Activated naive CD8-positive, alpha-beta T cell treated with anti-CD3 and anti-CD28 coated beads for 36 hours (primary cell): ENCODE results near the gene TMC4. TPM values are rescaled to one million over a fixed set of nuclear protein-coding genes. Genes with fewer than 3 reads are reported as not detected.
"Not testable (repeated sequence)": the region's sequence is repeated elsewhere in the genome, so short reads cannot be mapped to it uniquely, and the experiment has no call there.

Experiments used
- DNase-seq: peaks from one replicate; pipeline ENCODE4 v3.0.0; 2021
- H3K27ac Mint-ChIP-seq: one replicate; pipeline ENCODE4 v1.8.0; 2022; ENCODE audit warnings: mild to moderate bottlenecking, moderate library complexity, mixed read lengths
- H3K27me3 Mint-ChIP-seq: one replicate; pipeline ENCODE4 v1.8.0; 2022; ENCODE audit warnings: mild to moderate bottlenecking, mixed read lengths
- H3K36me3 Mint-ChIP-seq: one replicate; pipeline ENCODE4 v1.8.0; 2021; ENCODE audit warnings: mild to moderate bottlenecking, mixed read lengths
- H3K4me1 Mint-ChIP-seq: one replicate; pipeline ENCODE4 v1.8.0; 2021; ENCODE audit warnings: mixed read lengths
- H3K4me3 Mint-ChIP-seq: one replicate; pipeline ENCODE4 v1.8.0; 2022; ENCODE audit warnings: mild to moderate bottlenecking, moderate library complexity, mixed read lengths
- H3K9me3 Mint-ChIP-seq: one replicate; pipeline ENCODE4 v1.8.0; 2022; ENCODE audit warnings: mixed read lengths
- total RNA-seq, 2 experiments: library from RNA; stranded (reverse); gene quantifications; one replicate each; pipeline ENCODE4 v1.2.3, GENCODE V29; 2021

Gene TMC4, protein sequence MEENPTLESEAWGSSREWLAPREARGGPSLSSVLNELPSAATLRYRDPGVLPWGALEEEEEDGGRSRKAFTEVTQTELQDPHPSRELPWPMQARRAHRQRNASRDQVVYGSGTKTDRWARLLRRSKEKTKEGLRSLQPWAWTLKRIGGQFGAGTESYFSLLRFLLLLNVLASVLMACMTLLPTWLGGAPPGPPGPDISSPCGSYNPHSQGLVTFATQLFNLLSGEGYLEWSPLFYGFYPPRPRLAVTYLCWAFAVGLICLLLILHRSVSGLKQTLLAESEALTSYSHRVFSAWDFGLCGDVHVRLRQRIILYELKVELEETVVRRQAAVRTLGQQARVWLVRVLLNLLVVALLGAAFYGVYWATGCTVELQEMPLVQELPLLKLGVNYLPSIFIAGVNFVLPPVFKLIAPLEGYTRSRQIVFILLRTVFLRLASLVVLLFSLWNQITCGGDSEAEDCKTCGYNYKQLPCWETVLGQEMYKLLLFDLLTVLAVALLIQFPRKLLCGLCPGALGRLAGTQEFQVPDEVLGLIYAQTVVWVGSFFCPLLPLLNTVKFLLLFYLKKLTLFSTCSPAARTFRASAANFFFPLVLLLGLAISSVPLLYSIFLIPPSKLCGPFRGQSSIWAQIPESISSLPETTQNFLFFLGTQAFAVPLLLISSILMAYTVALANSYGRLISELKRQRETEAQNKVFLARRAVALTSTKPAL
- total RNA-seq: not detected

GRCh38 chr19:54172471-54173358 is at the start of gene TMC4:
Gene TMC4 (minus strand): TSS chr19:54173160. CDS start chr19:54173117, 43 bp downstream.
- Mint-ChIP-seq H3K36me3 (peaks cover 8% of the 10 kb centered on the region), H3K9me3 (no peaks in the 10 kb centered on the region), H3K27me3 (no peaks in the 10 kb centered on the region), H3K4me3 (no peak within 1 kb of the TSS), H3K4me1 (peaks cover 6% of the 10 kb centered on the region), H3K27ac (no peak within 1 kb of the TSS)
- no peak for DNase-seq

- H3K27ac Mint-ChIP-seq, H3K4me3 Mint-ChIP-seq, H3K27me3 Mint-ChIP-seq, H3K36me3 Mint-ChIP-seq, H3K9me3 Mint-ChIP-seq, DNase-seq, H3K4me1 Mint-ChIP-seq: not testable (repeated sequence)
Measured at GRCh38 chr19:54221947-54222346, 49.0 kb upstream of the TMC4 start.

GRCh38 chr19:54219702-54220101 is 46.7 kb upstream of the TMC4 start:
- not testable (repeated sequence) for H3K27ac Mint-ChIP-seq, H3K9me3 Mint-ChIP-seq, DNase-seq, H3K27me3 Mint-ChIP-seq, H3K4me1 Mint-ChIP-seq, H3K4me3 Mint-ChIP-seq
- H3K36me3 Mint-ChIP-seq: peaks cover 10% of the 10 kb centered on the region

- Mint-ChIP-seq H3K36me3 (peaks cover 12% of the 10 kb centered on the region), H3K4me1 (peaks cover 2% of the 10 kb centered on the region), H3K27ac (no peak overlapping the region), H3K27me3 (peaks cover 8% of the 10 kb centered on the region), H3K9me3 (no peaks in the 10 kb centered on the region), H3K4me3 (no peak overlapping the region)
- DNase-seq: no peak
Measured at GRCh38 chr19:54218960-54219661, 46.2 kb upstream of the TMC4 start.

- no peaks in the 10 kb centered on the region for H3K9me3 Mint-ChIP-seq
- H3K27ac Mint-ChIP-seq: no peak overlapping the region
- peaks cover 2% of the 10 kb centered on the region for H3K4me1 Mint-ChIP-seq
- H3K4me3 Mint-ChIP-seq: peak overlapping the region; percentile 18
- peaks cover 5% of the 10 kb centered on the region for H3K27me3 Mint-ChIP-seq
- H3K36me3 Mint-ChIP-seq: peaks cover 15% of the 10 kb centered on the region
- DNase-seq: no peak
Measured at GRCh38 chr19:54218259-54218658, 45.3 kb upstream of the TMC4 start.

DNA sequence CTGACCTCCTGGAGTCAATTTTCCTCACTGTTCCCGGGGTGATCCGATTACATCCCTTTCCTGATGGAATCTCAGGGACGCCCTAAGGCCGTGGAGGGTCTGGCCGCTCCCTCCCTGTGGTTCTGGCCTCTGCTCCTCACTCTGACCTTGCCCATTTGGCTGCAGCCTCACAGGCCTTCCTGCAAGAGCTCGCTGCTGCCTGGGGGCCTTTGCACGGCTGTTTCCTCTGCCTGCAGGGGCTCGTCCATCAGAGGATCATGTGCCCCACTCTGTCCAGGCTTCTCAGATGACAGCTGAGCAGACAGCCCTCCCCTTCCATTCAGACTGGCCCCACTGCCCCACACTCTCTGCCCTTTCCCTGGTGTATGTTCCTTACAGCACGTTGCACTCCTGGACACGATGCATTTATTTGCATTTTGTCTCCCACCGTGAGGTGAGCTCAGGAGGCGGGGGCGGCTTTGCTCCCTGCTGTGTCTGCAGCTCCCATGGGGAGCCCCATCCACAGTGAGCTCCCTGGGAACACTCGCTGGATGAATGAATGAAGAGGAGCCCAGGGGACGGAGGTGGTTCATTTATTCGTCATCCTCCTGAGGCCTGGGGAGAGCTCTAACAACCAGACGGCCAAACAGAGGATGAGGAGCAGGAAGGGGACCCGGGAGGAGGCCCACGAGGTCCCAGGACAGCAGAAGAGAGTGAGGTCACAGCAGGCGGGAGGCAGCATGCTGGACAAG is 44.7 kb upstream of the TMC4 start:
- Mint-ChIP-seq H3K36me3 (peaks cover 21% of the 10 kb centered on the region), H3K4me3 (peak overlapping the region; percentile 18)
- H3K9me3 Mint-ChIP-seq, DNase-seq, H3K4me1 Mint-ChIP-seq, H3K27ac Mint-ChIP-seq, H3K27me3 Mint-ChIP-seq: not testable (repeated sequence)

DNA sequence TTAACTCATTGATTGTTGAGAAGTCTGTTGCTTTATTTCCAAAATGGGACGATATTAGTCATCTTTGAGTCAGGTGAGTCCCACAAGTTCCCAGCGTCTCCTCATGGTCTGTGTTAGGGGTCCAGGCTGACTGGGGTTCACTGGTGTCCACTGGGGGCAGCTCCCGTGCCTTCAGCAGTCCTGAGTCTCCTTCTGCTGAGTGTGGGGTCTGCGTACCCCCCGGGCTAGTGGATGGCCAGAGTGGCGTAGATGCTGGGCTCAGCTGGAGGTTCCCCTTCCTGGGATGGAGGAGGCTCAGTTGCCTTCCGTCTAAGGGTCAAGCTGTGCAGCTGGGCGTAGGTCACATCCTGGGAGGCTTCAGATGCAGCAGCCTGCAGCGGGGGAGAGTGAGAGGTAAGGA is 43.9 kb upstream of the TMC4 start:
- H3K4me1 Mint-ChIP-seq: no peaks in the 10 kb centered on the region
- no peak overlapping the region for H3K4me3 Mint-ChIP-seq
- peaks cover 24% of the 10 kb centered on the region for H3K36me3 Mint-ChIP-seq
- H3K27me3 Mint-ChIP-seq: peaks cover 3% of the 10 kb centered on the region
- no peaks in the 10 kb centered on the region for H3K9me3 Mint-ChIP-seq
- DNase-seq: no peak
- no peak overlapping the region for H3K27ac Mint-ChIP-seq

- not testable (repeated sequence) for H3K9me3 Mint-ChIP-seq, DNase-seq, H3K27me3 Mint-ChIP-seq, H3K27ac Mint-ChIP-seq, H3K4me3 Mint-ChIP-seq
- H3K36me3 Mint-ChIP-seq: peaks cover 39% of the 10 kb centered on the region
- H3K4me1 Mint-ChIP-seq: peaks cover 16% of the 10 kb centered on the region
Measured at GRCh38 chr19:54214734-54215133, 41.8 kb upstream of the TMC4 start.

- H3K4me3 Mint-ChIP-seq, H3K27me3 Mint-ChIP-seq, H3K27ac Mint-ChIP-seq, DNase-seq, H3K9me3 Mint-ChIP-seq: not testable (repeated sequence)
- Mint-ChIP-seq H3K4me1 (peaks cover 21% of the 10 kb centered on the region), H3K36me3 (peaks cover 40% of the 10 kb centered on the region)
Measured at GRCh38 chr19:54214217-54214616, 41.3 kb upstream of the TMC4 start.

DNA sequence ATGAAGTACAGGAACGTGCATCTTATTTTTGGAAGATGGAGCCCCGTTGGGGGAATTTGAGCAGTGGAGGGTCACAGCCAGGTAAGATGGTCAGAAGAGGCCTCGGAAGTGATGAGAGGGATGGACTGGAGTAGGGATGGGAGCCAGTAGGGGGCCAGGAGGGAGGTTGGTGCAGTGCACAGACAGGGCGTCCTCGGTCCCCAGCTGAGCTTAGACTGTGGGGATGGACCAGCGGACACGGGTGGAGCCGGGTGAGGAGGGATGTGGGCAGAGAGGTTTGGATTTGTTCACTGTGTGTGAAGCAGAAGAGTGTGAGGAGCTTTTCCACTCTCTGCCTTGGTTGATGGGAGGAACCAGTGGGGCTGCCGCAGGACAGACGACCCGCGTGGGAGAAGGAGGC is 38.3 kb upstream of the TMC4 start:
- Mint-ChIP-seq H3K36me3 (peaks cover 63% of the 10 kb centered on the region), H3K27ac (peak overlapping the region; percentile 77), H3K4me3 (peak overlapping the region; percentile 26), H3K4me1 (peaks cover 47% of the 10 kb centered on the region), H3K27me3 (peaks cover 4% of the 10 kb centered on the region), H3K9me3 (peaks cover 3% of the 10 kb centered on the region)
- no peak for DNase-seq

DNA sequence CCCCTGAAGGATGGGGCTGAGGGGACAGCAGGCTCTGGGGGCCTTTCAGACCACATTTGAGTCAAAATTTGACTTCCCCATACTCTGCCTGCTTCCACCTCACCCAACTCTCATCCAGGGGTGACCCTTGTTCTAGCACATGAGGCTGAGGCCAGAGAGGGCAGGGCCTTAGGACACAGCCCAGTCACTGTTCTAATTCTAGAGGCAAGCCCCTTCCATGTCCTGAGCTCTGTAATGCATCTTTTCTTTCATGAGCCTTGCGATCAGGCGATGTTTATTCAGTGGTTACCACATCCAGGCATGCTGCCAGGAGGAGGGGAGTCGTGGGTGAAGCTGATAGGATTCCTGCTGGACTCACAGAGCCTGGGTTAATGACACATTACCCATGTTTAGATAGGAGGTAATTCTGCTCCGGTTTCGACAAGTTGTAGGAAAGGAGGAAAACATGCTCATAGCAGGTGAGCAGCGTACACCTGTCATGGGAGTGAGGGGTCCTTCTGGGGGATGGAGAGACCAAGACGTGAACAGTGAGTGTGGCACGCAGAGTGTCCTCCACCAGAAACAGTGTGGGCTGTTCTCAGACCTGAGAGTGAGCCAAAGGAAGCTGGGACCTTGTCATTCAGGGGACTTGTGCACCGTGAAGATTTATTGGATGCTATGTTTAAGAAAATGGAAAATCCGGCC is 37.0 kb upstream of the TMC4 start:
- Mint-ChIP-seq H3K27me3 (peaks cover 4% of the 10 kb centered on the region), H3K4me1 (peaks cover 60% of the 10 kb centered on the region), H3K36me3 (peaks cover 63% of the 10 kb centered on the region), H3K4me3 (peak overlapping the region; percentile 1), H3K9me3 (peaks cover 3% of the 10 kb centered on the region), H3K27ac (peak overlapping the region; percentile 80)
- peak; percentile 39 for DNase-seq

GRCh38 chr19:54209058-54209810 is 36.3 kb upstream of the TMC4 start:
- Mint-ChIP-seq H3K36me3 (peaks cover 70% of the 10 kb centered on the region), H3K9me3 (peaks cover 3% of the 10 kb centered on the region), H3K4me3 (peak overlapping the region; percentile 18), H3K27ac (peak overlapping the region; percentile 88), H3K4me1 (peaks cover 67% of the 10 kb centered on the region), H3K27me3 (peaks cover 4% of the 10 kb centered on the region)
- DNase-seq: peak; percentile 22

DNA sequence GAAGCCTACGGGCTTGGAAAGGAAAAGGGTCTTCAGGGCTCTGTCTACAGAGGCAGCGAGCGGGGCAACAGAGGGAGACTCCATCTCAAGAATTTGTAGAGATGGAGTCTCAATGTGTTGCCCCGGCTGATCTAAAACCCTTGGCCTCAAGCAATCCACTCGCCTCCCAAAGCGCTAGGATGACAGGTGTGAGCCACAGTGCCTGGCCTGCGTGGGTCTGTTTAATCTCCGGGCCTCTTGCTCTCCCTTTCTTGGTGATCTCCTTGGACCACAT is 35.8 kb upstream of the TMC4 start:
- Mint-ChIP-seq H3K9me3 (peaks cover 3% of the 10 kb centered on the region), H3K27me3 (peaks cover 4% of the 10 kb centered on the region), H3K36me3 (peaks cover 73% of the 10 kb centered on the region), H3K27ac (peak overlapping the region; percentile 88), H3K4me3 (peak overlapping the region; percentile 41), H3K4me1 (peaks cover 71% of the 10 kb centered on the region)
- peak; percentile 29 for DNase-seq
